ENCODE data around the gene ALG2. TPM values are rescaled to one million over a fixed set of nuclear protein-coding genes. Genes with fewer than 3 reads are reported as not detected.

ALG2 gene
- total RNA-seq, 2 experiments from 2014 or later: 21.7 to 23.7 TPM

DNA sequence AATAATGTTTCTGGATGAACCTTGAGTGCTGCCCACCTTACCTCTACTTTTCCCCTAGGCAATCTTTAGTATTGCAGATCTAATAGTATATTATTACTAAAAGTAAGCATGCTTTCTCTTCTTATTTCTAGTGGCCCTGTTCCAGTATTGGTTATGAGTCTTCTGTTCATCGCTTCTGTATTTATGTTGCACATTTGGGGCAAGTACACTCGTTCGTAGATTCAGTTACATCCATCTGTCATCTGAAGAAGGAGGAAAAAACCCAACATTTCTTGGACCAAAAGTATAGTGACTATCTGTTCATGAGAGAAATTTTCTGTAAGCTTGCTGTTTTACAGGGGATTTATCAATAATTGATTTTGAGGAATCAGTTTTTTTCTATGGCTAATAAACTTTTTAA lies 8.5 kb upstream of the ALG2 start:
- no peak overlapping the region for H3K27ac Mint-ChIP-seq
- H3K9me3 Mint-ChIP-seq: no peaks in the 10 kb centered on the region
- H3K27me3 Mint-ChIP-seq: no peaks in the 10 kb centered on the region
- DNase-seq: no peak
- ATAC-seq (ENCODE audit: low read depth): no peak
- peaks cover 4% of the 10 kb centered on the region for H3K4me1 Mint-ChIP-seq
- POLR2A ChIA-PET: no interaction called here
- H3K36me3 Mint-ChIP-seq: peaks cover 27% of the 10 kb centered on the region
- no peak overlapping the region for H3K4me3 Mint-ChIP-seq

DNA sequence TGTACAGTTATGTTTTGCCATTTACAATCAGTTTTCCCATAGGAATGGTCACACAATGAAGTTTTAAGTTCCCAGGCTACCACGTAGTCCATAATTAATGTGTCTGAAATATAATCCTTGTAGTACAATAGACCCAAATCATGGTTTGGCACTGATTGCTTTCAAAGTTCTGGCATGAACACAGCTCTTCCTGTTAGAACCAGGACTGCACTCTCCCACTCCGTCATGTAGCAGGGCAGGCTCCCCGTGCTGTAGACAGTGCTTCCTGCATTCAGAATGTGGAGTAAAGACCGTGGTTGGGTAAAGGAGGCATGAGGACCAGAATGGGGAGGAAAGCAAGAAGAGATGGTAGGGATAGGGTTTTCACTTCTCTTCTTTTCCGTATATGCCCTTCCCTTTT lies 4.3 kb upstream of the ALG2 start:
- ATAC-seq (ENCODE audit: low read depth) (no peak), DNase-seq (no peak)
- no peak overlapping the region for H3K27ac Mint-ChIP-seq
- no peak overlapping the region for H3K4me3 Mint-ChIP-seq
- no peaks in the 10 kb centered on the region for H3K27me3 Mint-ChIP-seq
- peaks cover 24% of the 10 kb centered on the region for H3K36me3 Mint-ChIP-seq
- POLR2A ChIA-PET: no interaction called here
- peaks cover 26% of the 10 kb centered on the region for H3K4me1 Mint-ChIP-seq
- H3K9me3 Mint-ChIP-seq: no peaks in the 10 kb centered on the region

DNA sequence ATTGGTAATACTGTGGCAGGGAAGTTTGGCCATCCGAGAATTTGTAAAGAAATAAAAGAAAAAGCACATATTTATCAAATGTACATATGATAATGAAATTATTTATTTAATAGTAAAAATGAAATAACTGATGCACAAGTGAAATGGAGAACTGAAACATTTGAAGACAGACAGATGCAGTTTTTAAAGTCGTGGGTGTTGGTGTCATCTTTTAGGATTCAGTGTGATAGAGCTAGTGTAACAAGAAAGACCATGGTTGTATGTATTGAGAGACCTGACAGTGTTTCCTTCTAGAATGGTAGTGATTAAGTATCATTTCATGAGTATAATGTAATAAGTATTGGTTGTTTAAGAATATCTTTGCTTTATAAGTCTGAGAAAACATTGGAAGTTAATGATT lies 2.7 kb upstream of the ALG2 start:
- H3K27me3 Mint-ChIP-seq: no peaks in the 10 kb centered on the region
- ATAC-seq (ENCODE audit: low read depth) (no peak), DNase-seq (no peak)
- H3K4me1 Mint-ChIP-seq: peaks cover 38% of the 10 kb centered on the region
- no peak overlapping the region for H3K27ac Mint-ChIP-seq
- POLR2A ChIA-PET: no interaction called here
- H3K4me3 Mint-ChIP-seq: no peak overlapping the region
- H3K36me3 Mint-ChIP-seq: peaks cover 21% of the 10 kb centered on the region
- H3K9me3 Mint-ChIP-seq: no peaks in the 10 kb centered on the region

GRCh38 chr9:99222416-99223270 lies 901 bp upstream of the ALG2 start:
- no peak for ATAC-seq (ENCODE audit: low read depth)
- peak overlapping the region; percentile 97 for H3K4me3 Mint-ChIP-seq
- no peaks in the 10 kb centered on the region for H3K27me3 Mint-ChIP-seq
- peaks cover 17% of the 10 kb centered on the region for H3K36me3 Mint-ChIP-seq
- POLR2A ChIA-PET: interaction anchor here (0.6 to 2.4 kb wide), 8 partner anchors 10 to 685 kb away, joined by 3 to 13 read pairs (median 4); partner anchors contain the start of gene NR4A3
- H3K9me3 Mint-ChIP-seq: no peaks in the 10 kb centered on the region
- DNase-seq: no peak
- peak overlapping the region; percentile 99 for H3K27ac Mint-ChIP-seq
- peaks cover 43% of the 10 kb centered on the region for H3K4me1 Mint-ChIP-seq

DNA sequence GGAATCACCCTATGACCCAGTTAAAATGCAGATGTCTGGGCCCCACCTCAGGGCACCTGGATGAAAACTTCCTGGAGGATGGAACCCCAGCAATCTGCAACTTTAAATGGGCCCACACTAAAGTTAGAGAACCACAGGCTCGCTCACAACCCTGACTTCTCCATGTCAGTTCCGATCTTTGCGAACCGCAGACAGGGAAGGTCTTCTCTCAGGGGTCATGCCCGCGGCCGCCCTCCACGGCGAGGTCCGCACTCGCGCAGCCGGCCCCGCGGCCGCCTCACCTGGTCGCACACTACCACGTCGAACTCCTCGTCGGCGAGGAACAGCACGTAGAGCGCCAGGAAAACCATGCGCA lies 499 bp downstream of the ALG2 start:
- Mint-ChIP-seq H3K4me1 (peaks cover 50% of the 10 kb centered on the region), H3K9me3 (no peaks in the 10 kb centered on the region), H3K4me3 (peak overlapping the region; percentile 97), H3K36me3 (peaks cover 22% of the 10 kb centered on the region), H3K27me3 (no peaks in the 10 kb centered on the region), H3K27ac (peak overlapping the region; percentile 81)
- ATAC-seq (ENCODE audit: low read depth) (no peak), DNase-seq (no peak)
- POLR2A ChIA-PET: interaction anchor here (1.0 to 2.4 kb wide), 4 partner anchors 11 to 601 kb away, joined by 3 to 13 read pairs (median 4); partner anchors contain the start of gene NR4A3

GRCh38 chr9:99220011-99220410 lies 1.7 kb downstream of the ALG2 start:
- H3K27ac Mint-ChIP-seq: no peak overlapping the region
- H3K27me3 Mint-ChIP-seq: no peaks in the 10 kb centered on the region

DNA sequence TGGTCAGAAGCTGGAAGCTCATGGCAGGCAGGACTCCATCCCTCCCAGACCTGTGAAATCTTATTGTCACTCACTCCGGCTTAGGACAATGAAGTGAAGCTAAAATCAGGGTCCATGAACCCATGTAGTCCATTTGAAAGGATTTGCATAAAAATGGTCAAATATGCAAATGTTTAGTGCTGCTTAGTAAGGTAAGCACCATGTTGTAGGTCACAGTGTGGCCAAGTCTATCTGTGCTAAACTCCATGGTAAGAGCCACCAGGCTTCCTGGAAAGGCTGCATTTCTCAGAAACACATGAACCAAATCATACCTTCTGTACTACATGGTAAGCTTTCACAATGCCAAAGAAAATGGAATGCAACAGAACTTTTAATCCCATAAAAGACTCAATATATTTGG lies 5.7 kb downstream of the ALG2 start:
- no peak overlapping the region for H3K27ac Mint-ChIP-seq
- POLR2A ChIA-PET: interaction anchor here (0.6 kb wide), 1 partner anchor 50 kb away, joined by 3 read pairs; no protein-coding TSS in a partner anchor
- no peak overlapping the region for H3K4me3 Mint-ChIP-seq
- no peaks in the 10 kb centered on the region for H3K9me3 Mint-ChIP-seq
- H3K36me3 Mint-ChIP-seq: peaks cover 27% of the 10 kb centered on the region
- peaks cover 26% of the 10 kb centered on the region for H3K4me1 Mint-ChIP-seq
- peaks cover 2% of the 10 kb centered on the region for H3K27me3 Mint-ChIP-seq
- ATAC-seq (ENCODE audit: low read depth) (no peak), DNase-seq (no peak)

More at GRCh38 chr9:99220011-99220410, 1.7 kb downstream of the ALG2 start:
- Mint-ChIP-seq H3K4me1 (peaks cover 47% of the 10 kb centered on the region), H3K36me3 (peaks cover 27% of the 10 kb centered on the region), H3K4me3 (peak overlapping the region; percentile 66), H3K9me3 (no peaks in the 10 kb centered on the region)
- DNase-seq: no peak
- POLR2A ChIA-PET: no interaction called here
- ATAC-seq (ENCODE audit: low read depth): no peak

DNA sequence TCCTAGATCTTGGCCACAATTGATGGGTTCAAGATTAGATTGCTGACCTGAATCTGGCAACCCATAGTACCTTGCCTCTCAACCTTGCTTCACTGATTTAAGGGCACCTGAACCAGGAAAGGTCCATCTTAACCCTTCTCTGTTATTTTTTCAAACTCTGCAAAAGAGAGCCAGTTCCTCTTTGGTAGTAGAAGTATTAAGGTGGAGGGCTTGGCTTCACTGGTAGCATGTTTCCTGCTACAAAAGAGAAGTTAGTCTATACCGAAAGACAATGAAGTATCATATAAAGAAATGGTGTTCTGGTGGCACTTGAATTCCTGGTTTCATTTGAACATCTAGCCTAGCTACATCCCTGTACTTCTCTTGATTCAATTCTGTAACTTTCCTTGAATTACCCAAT lies 8.5 kb downstream of the ALG2 start:
- POLR2A ChIA-PET: no interaction called here
- Mint-ChIP-seq H3K27me3 (peaks cover 15% of the 10 kb centered on the region), H3K27ac (no peak overlapping the region), H3K4me1 (peaks cover 9% of the 10 kb centered on the region), H3K4me3 (no peak overlapping the region), H3K9me3 (peaks cover 2% of the 10 kb centered on the region), H3K36me3 (peaks cover 20% of the 10 kb centered on the region)
- ATAC-seq (ENCODE audit: low read depth) (no peak), DNase-seq (no peak)

DNA sequence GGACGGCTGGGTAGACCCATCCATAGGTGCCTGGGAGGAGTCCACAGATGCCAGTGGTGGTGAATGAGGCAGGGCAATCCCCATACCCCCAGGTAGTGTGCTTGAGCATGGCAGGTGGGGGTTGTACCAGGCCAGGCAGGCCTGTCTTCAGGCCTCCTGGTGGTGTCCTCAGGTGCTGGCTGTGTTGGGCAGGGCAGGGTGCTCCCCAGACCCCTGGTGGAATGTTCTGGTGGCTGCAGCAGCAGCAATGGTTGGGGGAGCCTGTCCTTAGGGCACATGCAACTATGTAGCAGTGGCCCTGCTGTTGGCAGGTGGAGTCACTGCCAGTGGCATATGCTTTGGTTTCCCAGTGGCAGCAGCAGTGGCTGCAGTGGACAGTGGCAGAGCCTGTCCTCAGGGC lies 10.0 kb downstream of the ALG2 start:
- H3K27ac Mint-ChIP-seq: no peak overlapping the region
- DNase-seq: no peak
- H3K4me3 Mint-ChIP-seq: no peak overlapping the region
- peaks cover 2% of the 10 kb centered on the region for H3K9me3 Mint-ChIP-seq
- H3K27me3 Mint-ChIP-seq: peaks cover 26% of the 10 kb centered on the region
- H3K36me3 Mint-ChIP-seq: peaks cover 9% of the 10 kb centered on the region
- peaks cover 2% of the 10 kb centered on the region for H3K4me1 Mint-ChIP-seq
- ATAC-seq (ENCODE audit: low read depth): no peak
- POLR2A ChIA-PET: no interaction called here

DNA sequence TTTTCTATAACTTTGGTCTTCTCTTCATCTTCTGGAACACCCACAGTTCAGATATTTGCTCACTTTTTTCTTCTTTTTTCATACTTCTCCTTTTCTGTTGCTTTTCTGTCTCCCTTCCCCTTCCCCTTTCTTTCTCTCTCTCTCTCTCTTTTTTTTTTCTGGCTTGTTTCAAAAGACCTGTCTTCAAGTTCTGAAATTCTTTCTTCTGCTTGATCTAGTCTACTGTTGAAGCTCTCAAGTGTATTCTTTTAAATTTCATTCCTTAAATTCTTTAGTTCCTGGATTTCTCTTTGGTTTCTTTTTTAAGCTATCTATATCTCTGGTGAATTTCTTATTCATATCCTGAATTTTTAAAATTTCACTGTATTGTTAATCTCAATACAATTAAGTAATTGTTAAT lies 11.2 kb downstream of the ALG2 start:
- no peak overlapping the region for H3K27ac Mint-ChIP-seq
- no peaks in the 10 kb centered on the region for H3K4me1 Mint-ChIP-seq
- no peak for ATAC-seq (ENCODE audit: low read depth)
- DNase-seq: no peak
- no peak overlapping the region for H3K4me3 Mint-ChIP-seq
- H3K9me3 Mint-ChIP-seq: peaks cover 2% of the 10 kb centered on the region
- H3K27me3 Mint-ChIP-seq: peaks cover 29% of the 10 kb centered on the region
- POLR2A ChIA-PET: no interaction called here
- peaks cover 9% of the 10 kb centered on the region for H3K36me3 Mint-ChIP-seq

GRCh38 chr9:99201603-99202002 lies 20.1 kb downstream of the ALG2 start:
- DNase-seq: no peak
- H3K27me3 Mint-ChIP-seq: peaks cover 13% of the 10 kb centered on the region
- no peaks in the 10 kb centered on the region for H3K36me3 Mint-ChIP-seq
- no peak overlapping the region for H3K27ac Mint-ChIP-seq
- no peak overlapping the region for H3K4me3 Mint-ChIP-seq
- peaks cover 4% of the 10 kb centered on the region for H3K4me1 Mint-ChIP-seq
- no peak for ATAC-seq (ENCODE audit: low read depth)
- no peaks in the 10 kb centered on the region for H3K9me3 Mint-ChIP-seq
- POLR2A ChIA-PET: no interaction called here

DNA sequence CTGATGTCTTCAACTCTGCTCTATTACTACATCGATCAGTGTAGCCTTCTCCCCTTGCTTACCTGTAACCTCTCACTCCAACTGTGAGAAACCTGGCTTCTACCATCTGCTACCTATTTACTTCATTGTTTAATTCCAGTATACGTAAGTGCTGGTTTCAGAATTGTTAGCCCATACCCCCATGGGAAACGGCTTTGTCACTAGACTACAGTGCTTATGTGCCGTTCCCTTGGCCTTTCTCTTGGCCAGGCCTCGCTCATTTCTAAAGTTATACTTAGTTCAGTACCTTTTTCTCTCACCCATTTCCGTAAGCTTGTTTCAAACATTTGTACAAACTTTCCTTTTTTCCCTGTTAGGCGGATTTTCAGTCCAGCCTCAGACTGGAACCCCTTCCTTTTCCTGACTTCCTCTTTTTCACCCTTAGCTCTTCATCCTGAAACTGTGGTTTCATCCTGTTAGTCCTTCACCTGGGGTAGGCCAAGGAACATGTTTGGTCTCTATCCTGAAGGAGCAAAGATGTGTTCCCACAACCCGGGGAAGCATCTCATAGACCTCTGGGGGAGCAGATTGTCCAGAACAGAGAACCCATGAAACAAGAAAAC lies 21.7 kb downstream of the ALG2 start:
- no peak for ATAC-seq (ENCODE audit: low read depth)
- Mint-ChIP-seq H3K4me3 (no peak overlapping the region), H3K9me3 (no peaks in the 10 kb centered on the region), H3K27me3 (peaks cover 8% of the 10 kb centered on the region), H3K36me3 (peaks cover 2% of the 10 kb centered on the region), H3K4me1 (peaks cover 10% of the 10 kb centered on the region), H3K27ac (no peak overlapping the region)
- no peak for DNase-seq
- POLR2A ChIA-PET: no interaction called here

GRCh38 chr9:99197987-99198386 lies 23.8 kb downstream of the ALG2 start:
- ATAC-seq (ENCODE audit: low read depth): no peak
- no peak for DNase-seq
- H3K27me3 Mint-ChIP-seq: peaks cover 2% of the 10 kb centered on the region
- H3K4me1 Mint-ChIP-seq: peaks cover 20% of the 10 kb centered on the region
- no peaks in the 10 kb centered on the region for H3K9me3 Mint-ChIP-seq
- H3K27ac Mint-ChIP-seq: no peak overlapping the region
- H3K36me3 Mint-ChIP-seq: peaks cover 2% of the 10 kb centered on the region
- POLR2A ChIA-PET: no interaction called here
- no peak overlapping the region for H3K4me3 Mint-ChIP-seq

GRCh38 chr9:99197124-99197630 lies 24.6 kb downstream of the ALG2 start:
- H3K4me1 Mint-ChIP-seq: peaks cover 21% of the 10 kb centered on the region
- no peaks in the 10 kb centered on the region for H3K9me3 Mint-ChIP-seq
- no peak overlapping the region for H3K27ac Mint-ChIP-seq
- H3K4me3 Mint-ChIP-seq: no peak overlapping the region
- H3K36me3 Mint-ChIP-seq: peaks cover 2% of the 10 kb centered on the region
- peaks cover 2% of the 10 kb centered on the region for H3K27me3 Mint-ChIP-seq
- DNase-seq: no peak
- ATAC-seq (ENCODE audit: low read depth): no peak
- POLR2A ChIA-PET: no interaction called here
